CD4-positive, alpha-beta T cell treated with Interleukin-4 for 1 hour (primary cell): ENCODE results near the gene JAM2.
A peak's percentile ranks its signal among the peaks of the same experiment; 100 is the strongest.
"Not testable (repeated sequence)": the region's sequence is repeated elsewhere in the genome, so short reads cannot be mapped to it uniquely, and the experiment has no call there.

Experiments used
- DNase-seq, 2 donors: peaks; one replicate each; pipeline ENCODE4 v3.0.0-alpha.2; 2020 to 2022

Gene JAM2

GRCh38 chr21:25647647-25648046, 8.6 kb downstream of the JAM2 start:
- peak in 1 of 2 donors; percentile 5 for DNase-seq

- DNase-seq = no peak
Measured at GRCh38 chr21:25649146-25649545, 10.1 kb downstream of the JAM2 start.

DNA sequence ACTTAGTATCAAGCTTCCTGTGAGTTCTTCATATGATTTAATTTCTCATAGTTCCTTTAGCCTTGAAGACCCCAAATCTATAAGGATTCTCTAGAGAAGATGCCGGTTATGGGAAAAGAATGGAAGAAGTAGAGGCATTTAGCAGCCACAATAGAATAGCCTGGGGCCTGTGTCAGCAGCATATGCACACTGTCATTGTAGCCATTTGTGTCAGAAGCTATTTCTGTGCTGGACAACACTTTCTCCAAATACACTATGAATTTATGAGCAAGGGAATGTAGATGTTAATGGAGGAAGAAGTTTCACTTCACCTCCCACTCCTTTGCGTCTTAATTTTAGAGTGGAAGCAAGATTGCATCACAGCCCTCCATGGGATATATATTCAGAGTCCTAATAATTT, 17.4 kb downstream of the JAM2 start:
- DNase-seq = no peak

DNA sequence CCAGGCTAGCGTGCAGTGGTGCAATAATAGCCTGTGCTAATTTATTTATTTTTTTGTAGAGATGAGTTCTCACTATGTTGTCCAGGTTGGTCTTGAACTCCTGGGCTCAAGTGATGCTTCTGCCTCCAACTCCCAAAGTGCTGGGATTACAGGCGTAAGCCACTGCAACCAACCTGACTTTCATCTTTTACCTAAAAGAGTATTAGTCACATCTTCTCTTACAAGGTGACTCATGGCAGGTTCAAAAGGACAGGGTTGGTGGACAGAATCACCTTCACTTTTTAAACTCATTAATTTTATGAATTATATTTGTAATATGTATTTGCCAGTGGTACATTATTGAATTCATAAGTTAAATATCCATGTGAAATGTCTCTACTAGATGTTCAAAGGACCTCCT, 18.1 kb downstream of the JAM2 start:
- no peak for DNase-seq

- no peak for DNase-seq
Measured at GRCh38 chr21:25658427-25659035, 19.5 kb downstream of the JAM2 start.

GRCh38 chr21:25660233-25660632, 21.2 kb downstream of the JAM2 start:
- DNase-seq = no peak

GRCh38 chr21:25664491-25664931, 25.5 kb downstream of the JAM2 start:
- DNase-seq = no peak

DNA sequence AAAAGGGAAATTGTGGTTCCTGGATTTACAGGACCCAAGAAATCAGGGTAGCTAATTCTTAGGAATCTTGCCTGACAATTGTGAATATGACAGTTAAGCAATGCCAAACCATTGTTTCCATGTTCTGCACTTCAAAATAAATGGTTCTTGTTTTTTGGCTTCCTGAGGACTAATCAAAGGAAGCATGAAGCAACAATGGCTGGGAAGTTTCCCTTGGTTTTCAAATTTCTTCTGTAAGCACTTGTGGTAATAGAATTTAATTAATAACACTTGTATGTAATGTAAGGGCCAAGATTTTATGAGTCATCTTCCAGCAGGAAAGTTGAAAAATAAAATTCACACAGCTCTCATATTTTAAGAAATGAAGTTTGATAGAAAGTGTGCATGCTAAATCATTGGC, 31.7 kb downstream of the JAM2 start:
- DNase-seq = no peak

DNA sequence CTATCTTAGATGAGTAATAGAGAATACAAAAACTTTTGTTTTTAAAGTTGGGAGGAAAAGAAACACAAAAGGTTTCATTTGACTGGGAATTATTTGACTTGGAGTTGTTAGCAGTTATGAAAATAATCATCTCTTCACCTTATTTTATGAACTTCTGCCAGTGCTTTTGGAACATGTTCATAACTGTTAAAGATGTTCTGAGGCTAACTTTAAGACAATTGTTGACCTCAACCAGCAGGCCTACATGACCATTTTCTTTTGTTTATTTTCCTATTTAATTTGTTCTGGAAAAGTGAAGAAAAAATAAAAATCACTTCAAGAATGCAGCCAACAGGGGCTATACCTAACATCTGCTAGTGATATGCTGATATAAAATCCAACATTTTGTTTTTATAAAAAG, 37.4 kb downstream of the JAM2 start:
- DNase-seq = no peak

GRCh38 chr21:25682382-25682781, 43.3 kb downstream of the JAM2 start:
- no peak for DNase-seq

GRCh38 chr21:25687787-25688186, 48.7 kb downstream of the JAM2 start:
- DNase-seq = no peak

GRCh38 chr21:25688275-25689155, 49.5 kb downstream of the JAM2 start:
- DNase-seq = no peak

DNA sequence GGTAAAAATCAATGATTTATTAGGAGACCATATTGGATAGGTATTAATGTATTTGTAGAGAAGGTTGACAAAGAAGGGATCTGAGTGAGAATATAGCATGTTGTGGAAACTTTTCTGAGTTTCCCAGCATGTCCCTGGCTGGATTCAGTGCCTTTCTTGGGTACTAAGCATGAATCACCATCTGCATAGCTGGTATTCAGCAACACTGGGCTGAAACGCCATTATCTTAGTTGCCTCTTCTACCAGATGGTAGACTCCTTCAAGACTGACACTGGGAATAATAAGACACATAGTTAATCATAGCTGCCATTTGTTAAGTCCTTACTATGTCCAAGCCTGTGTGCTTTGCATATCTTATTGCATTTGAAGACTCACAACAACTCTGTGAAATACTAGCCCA, 50.2 kb downstream of the JAM2 start:
- DNase-seq = no peak

GRCh38 chr21:25691976-25692375, 52.9 kb downstream of the JAM2 start:
- no peak for DNase-seq

- not testable (repeated sequence) for DNase-seq
Measured at GRCh38 chr21:25695461-25695860, 56.4 kb downstream of the JAM2 start.

GRCh38 chr21:25700741-25701140, 61.7 kb downstream of the JAM2 start:
- DNase-seq = no peak

GRCh38 chr21:25701529-25701928, 62.5 kb downstream of the JAM2 start:
- no peak for DNase-seq

GRCh38 chr21:25708467-25709065, 69.5 kb downstream of the JAM2 start:
- peak; percentile 43 to 65 for DNase-seq

GRCh38 chr21:25709684-25710265, 70.7 kb downstream of the JAM2 start:
- DNase-seq = no peak

- DNase-seq = no peak
Measured at GRCh38 chr21:25710550-25710949, 71.5 kb downstream of the JAM2 start.

DNA sequence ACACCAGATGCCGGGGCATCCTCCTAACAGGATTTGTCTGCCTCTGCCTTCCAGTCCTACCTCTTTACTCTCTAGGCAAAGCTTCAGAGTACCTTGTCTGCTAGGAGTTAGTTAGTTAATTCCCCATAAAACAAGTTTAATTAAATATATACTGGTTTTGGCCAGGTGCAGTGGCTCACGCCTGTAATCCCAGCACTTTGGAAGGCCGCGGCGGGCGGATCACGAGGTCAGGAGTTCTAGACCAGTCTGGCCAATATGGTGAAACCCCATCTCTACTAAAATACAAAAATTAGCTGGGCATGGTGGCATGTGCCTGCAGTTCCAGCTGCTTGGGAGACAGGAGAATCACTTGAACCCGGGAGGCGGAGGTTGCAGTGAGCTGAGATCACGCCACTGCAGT, 75.0 kb downstream of the JAM2 start:
- DNase-seq = not testable (repeated sequence)

- DNase-seq = no peak
Measured at GRCh38 chr21:25717491-25718147, 78.6 kb downstream of the JAM2 start.

GRCh38 chr21:25721987-25722386, 82.9 kb downstream of the JAM2 start:
- no peak for DNase-seq
